ENCODE results near the gene PIK3C2G. TPM values are rescaled to one million over a fixed set of nuclear protein-coding genes. Genes with fewer than 3 reads are reported as not detected.
A peak's percentile ranks its signal among the peaks of the same experiment; 100 is the strongest.

The PIK3C2G gene
- total and polyA plus RNA-seq, 8 donors = 0.29 to 191 (median 48.7) TPM

DNA sequence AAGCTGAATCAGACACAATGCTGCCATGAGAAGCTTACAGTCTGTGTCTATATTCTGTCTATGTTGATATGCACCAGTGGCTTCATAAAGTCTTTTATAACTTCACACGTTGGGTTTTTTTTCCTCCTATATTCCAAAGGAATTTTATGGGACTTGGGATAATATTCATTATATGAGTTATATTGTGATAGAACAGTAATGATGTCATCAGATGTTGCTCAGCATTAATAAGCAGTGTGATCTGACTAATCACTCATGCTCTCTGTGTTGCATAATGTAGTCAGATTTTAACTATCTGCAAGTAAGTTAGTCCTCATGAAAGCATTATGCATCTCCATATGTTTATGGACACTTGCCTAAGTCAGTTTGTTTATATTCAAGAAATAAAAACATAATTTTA is 316.9 kb downstream of the PIK3C2G start:
- 56 to 83% (median 76%) methylated on average over 1 of the region's 1 CpG for WGBS, 5 donors
- intact Hi-C loops (cut with DNase I; ENCODE audit: low total_unique reads) = no loop called here
- Histone ChIP-seq H3K4me1 (no peaks in the 10 kb centered on the region), H3K36me3 (peaks cover 4 to 24% (median 15%) of the 10 kb centered on the region in 4 donors), H3K27me3 (no peaks in the 10 kb centered on the region), H3K4me3 (no peak overlapping the region), H3K27ac (no peak overlapping the region), H3K9me3 (peaks cover 0 to 4% (median 1%) of the 10 kb centered on the region in 4 donors)
- DNase-seq = no peak
- TF ChIP-seq POLR2AphosphoS5 (IDR thresholded peaks at IDR 0.05) = no peak
- TF ChIP-seq EP300 (IDR thresholded peaks at IDR 0.05) = no peak
- TF ChIP-seq, protein P1, sequence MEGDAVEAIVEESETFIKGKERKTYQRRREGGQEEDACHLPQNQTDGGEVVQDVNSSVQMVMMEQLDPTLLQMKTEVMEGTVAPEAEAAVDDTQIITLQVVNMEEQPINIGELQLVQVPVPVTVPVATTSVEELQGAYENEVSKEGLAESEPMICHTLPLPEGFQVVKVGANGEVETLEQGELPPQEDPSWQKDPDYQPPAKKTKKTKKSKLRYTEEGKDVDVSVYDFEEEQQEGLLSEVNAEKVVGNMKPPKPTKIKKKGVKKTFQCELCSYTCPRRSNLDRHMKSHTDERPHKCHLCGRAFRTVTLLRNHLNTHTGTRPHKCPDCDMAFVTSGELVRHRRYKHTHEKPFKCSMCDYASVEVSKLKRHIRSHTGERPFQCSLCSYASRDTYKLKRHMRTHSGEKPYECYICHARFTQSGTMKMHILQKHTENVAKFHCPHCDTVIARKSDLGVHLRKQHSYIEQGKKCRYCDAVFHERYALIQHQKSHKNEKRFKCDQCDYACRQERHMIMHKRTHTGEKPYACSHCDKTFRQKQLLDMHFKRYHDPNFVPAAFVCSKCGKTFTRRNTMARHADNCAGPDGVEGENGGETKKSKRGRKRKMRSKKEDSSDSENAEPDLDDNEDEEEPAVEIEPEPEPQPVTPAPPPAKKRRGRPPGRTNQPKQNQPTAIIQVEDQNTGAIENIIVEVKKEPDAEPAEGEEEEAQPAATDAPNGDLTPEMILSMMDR (IDR thresholded peaks at IDR 0.05) = no peak
- TF ChIP-seq POLR2A (IDR thresholded peaks at IDR 0.05) = no peak

DNA sequence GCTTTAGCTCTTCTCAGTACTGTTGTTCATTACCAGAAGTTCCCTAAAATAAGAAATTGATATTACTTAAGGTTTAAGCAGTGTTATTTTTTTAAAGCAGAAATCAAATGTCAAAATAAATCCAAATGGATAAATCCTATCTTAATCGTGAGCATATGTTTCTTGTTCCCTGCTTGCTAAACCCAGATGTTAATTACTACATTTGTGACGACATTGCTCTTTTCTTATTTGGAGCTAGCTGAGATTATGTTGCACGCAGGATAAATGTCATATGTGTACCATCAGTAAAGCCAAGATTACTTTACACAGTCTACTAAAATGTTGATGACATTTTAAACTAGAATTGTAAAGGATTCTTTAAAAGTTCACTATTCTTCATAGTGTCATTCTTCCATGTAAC is 319.0 kb downstream of the PIK3C2G start:
- peaks cover 0 to 14% (median 12%) of the 10 kb centered on the region in 4 donors for H3K9me3 ChIP-seq
- no peak for TF ChIP-seq EP300 (IDR thresholded peaks at IDR 0.05)
- TF ChIP-seq, protein P1 (IDR thresholded peaks at IDR 0.05) = no peak
- no peak for TF ChIP-seq POLR2A (IDR thresholded peaks at IDR 0.05)
- no peak for TF ChIP-seq POLR2AphosphoS5 (IDR thresholded peaks at IDR 0.05)
- H3K27ac ChIP-seq = no peak overlapping the region
- 59 to 82% (median 73%) methylated on average over 3 of the region's 3 CpGs for WGBS, 5 donors
- H3K4me1 ChIP-seq = no peaks in the 10 kb centered on the region
- no peak overlapping the region for H3K4me3 ChIP-seq
- peaks cover 0 to 19% (median 14%) of the 10 kb centered on the region in 4 donors for H3K36me3 ChIP-seq
- H3K27me3 ChIP-seq = no peaks in the 10 kb centered on the region
- DNase-seq = peak in 1 of 2 donors; percentile 67
- intact Hi-C loops (cut with DNase I; ENCODE audit: low total_unique reads) = no loop called here

DNA sequence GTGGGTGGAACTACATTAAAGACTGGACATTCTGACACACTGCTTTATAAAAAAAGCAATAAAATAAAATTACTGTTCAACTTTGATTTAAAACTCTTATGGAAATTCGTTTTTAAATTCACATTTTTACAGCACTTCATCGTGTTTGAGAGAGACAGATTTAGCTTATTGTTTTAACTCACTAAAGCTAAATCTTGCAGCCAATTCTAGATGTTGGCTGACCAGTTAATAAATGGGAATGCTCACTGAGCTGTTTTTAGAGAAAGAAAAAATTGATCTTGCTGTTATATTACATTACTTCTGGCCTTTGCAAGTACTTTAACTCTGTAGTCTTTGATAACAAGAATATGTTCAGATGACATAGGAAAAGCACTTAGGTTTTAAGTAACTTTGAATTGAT is 319.4 kb downstream of the PIK3C2G start:
- peaks cover 0 to 14% (median 12%) of the 10 kb centered on the region in 4 donors for H3K9me3 ChIP-seq
- 56 to 65% (median 63%) methylated on average over 2 of the region's 2 CpGs for WGBS, 5 donors
- DNase-seq = peak in 1 of 2 donors; percentile 53
- H3K36me3 ChIP-seq = peaks cover 0 to 19% (median 14%) of the 10 kb centered on the region in 4 donors
- TF ChIP-seq, protein P1 (IDR thresholded peaks at IDR 0.05) = no peak
- TF ChIP-seq POLR2AphosphoS5 (IDR thresholded peaks at IDR 0.05) (no peak), EP300 (IDR thresholded peaks at IDR 0.05) (no peak), POLR2A (IDR thresholded peaks at IDR 0.05) (no peak)
- no peaks in the 10 kb centered on the region for H3K4me1 ChIP-seq
- no peaks in the 10 kb centered on the region for H3K27me3 ChIP-seq
- no peak overlapping the region for H3K27ac ChIP-seq
- intact Hi-C loops (cut with DNase I; ENCODE audit: low total_unique reads) = no loop called here
- no peak overlapping the region for H3K4me3 ChIP-seq

DNA sequence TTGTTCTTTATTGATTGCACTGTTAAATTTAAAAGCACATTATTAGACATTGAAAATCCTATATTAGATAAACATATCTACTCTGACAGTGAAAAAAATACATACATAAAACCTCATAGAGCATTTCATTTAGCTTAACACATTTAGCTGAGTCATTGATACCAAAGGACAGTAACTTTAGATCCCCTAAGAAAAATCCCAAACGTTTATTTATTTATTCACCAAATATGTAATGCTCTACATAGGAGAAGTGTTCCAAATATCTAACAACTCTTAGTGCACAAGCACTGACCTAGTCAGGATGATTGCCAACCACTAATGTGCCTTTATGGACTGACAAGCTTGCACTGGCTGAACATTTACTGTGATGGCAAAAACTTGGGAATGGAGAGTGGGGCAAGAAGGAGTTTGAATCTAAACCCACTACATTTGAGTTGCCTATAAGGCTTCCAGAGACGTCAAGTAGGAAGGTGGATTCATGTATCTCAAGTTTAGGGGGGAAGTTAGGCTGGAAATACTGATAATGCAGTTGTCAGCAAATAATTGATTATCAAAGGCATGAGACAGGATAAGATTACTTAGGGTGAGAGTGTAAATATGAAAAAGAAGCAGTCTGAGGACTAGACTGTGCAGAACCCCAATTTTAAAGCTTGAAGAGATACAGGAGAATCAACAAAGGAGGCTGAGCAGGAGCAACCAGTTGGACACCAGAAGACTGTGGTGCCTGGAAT is 320.1 kb downstream of the PIK3C2G start:
- DNase-seq = peak in 1 of 2 donors; percentile 27
- intact Hi-C loops (cut with DNase I; ENCODE audit: low total_unique reads) = no loop called here
- Histone ChIP-seq H3K4me1 (no peaks in the 10 kb centered on the region), H3K4me3 (no peak overlapping the region), H3K27me3 (no peaks in the 10 kb centered on the region), H3K27ac (no peak overlapping the region), H3K9me3 (peaks cover 0 to 14% (median 12%) of the 10 kb centered on the region in 4 donors), H3K36me3 (peaks cover 0 to 19% (median 14%) of the 10 kb centered on the region in 4 donors)
- TF ChIP-seq POLR2AphosphoS5 (IDR thresholded peaks at IDR 0.05) = no peak
- no peak for TF ChIP-seq POLR2A (IDR thresholded peaks at IDR 0.05)
- TF ChIP-seq EP300 (IDR thresholded peaks at IDR 0.05) = no peak
- TF ChIP-seq, protein P1 (IDR thresholded peaks at IDR 0.05) = no peak
- 54 to 68% (median 60%) methylated on average over 2 of the region's 2 CpGs for WGBS, 5 donors

Measured in stomach (tissue), 9 donors.